Stimulated activated CD8-positive, alpha-beta memory T cell treated with anti-CD3 and anti-CD28 coated beads, Interleukin-4, amount 100 ng/mL, for 4 hours (primary cell): ENCODE data around the gene VWA8.

ENCODE experiments used
- DNase-seq, 2 donors: peaks; one replicate each; pipeline ENCODE4 v3.0.0-alpha.2; 2020; ENCODE audit warnings: low read depth in 2 of 2, low spot score in 1 of 2

The VWA8 gene

GRCh38 chr13:41960637-41961465, at the start of gene VWA8:
TSS of gene VWA8 (minus strand) at chr13:41961109. CDS start at chr13:41961015, 94 bp downstream.
- DNase-seq: peak; percentile 61 to 68

- DNase-seq: no peak
Measured at GRCh38 chr13:42009057-42009456, 48.1 kb upstream of the VWA8 start.

- no peak for DNase-seq
Measured at GRCh38 chr13:42007844-42008243, 46.9 kb upstream of the VWA8 start.

- DNase-seq: no peak
Measured at GRCh38 chr13:42002066-42002465, 41.2 kb upstream of the VWA8 start.

- DNase-seq: no peak
Measured at GRCh38 chr13:42001580-42001979, 40.7 kb upstream of the VWA8 start.

GRCh38 chr13:42000846-42001245, 39.9 kb upstream of the VWA8 start:
- DNase-seq: no peak

GRCh38 chr13:41997396-41997795, 36.5 kb upstream of the VWA8 start:
- no peak for DNase-seq

GRCh38 chr13:41995946-41996345, 35.0 kb upstream of the VWA8 start:
- DNase-seq: peak in 1 of 2 donors; percentile 12

- no peak for DNase-seq
Measured at GRCh38 chr13:41995336-41995735, 34.4 kb upstream of the VWA8 start.

- DNase-seq: no peak
Measured at GRCh38 chr13:41994696-41995095, 33.8 kb upstream of the VWA8 start.

- no peak for DNase-seq
Measured at GRCh38 chr13:41991936-41992335, 31.0 kb upstream of the VWA8 start.

- no peak for DNase-seq
Measured at GRCh38 chr13:41988244-41988643, 27.3 kb upstream of the VWA8 start.

- no peak for DNase-seq
Measured at GRCh38 chr13:41985788-41986508, 25.0 kb upstream of the VWA8 start.

- no peak for DNase-seq
Measured at GRCh38 chr13:41981951-41982715, 21.2 kb upstream of the VWA8 start.

GRCh38 chr13:41978007-41978406, 17.1 kb upstream of the VWA8 start:
- DNase-seq: no peak

GRCh38 chr13:41976476-41976875, 15.6 kb upstream of the VWA8 start:
- DNase-seq: no peak

- no peak for DNase-seq
Measured at GRCh38 chr13:41974262-41974900, 13.5 kb upstream of the VWA8 start.

- no peak for DNase-seq
Measured at GRCh38 chr13:41973247-41973741, 12.4 kb upstream of the VWA8 start.

GRCh38 chr13:41971848-41972247, 10.9 kb upstream of the VWA8 start:
- DNase-seq: no peak

- no peak for DNase-seq
Measured at GRCh38 chr13:41970918-41971317, 10.0 kb upstream of the VWA8 start.

GRCh38 chr13:41970022-41970421, 9.1 kb upstream of the VWA8 start:
- no peak for DNase-seq
